Epithelial cell of prostate (primary cell): Measurements from ENCODE around the gene CGB1.
"Not testable (repeated sequence)": the region's sequence is repeated elsewhere in the genome, so short reads cannot be mapped to it uniquely, and the experiment has no call there.

Source experiments
- DNase-seq: peaks from one replicate; pipeline ENCODE4 v3.0.0-alpha.2; 2011; ENCODE audit warnings: low read depth, low spot score
- H3K27ac ChIP-seq: fragments of 450-650 bp; 2 replicates; pipeline ENCODE4 v1.5.1; 2017; ENCODE audit warnings: mild to moderate bottlenecking

Gene CGB1

DNA sequence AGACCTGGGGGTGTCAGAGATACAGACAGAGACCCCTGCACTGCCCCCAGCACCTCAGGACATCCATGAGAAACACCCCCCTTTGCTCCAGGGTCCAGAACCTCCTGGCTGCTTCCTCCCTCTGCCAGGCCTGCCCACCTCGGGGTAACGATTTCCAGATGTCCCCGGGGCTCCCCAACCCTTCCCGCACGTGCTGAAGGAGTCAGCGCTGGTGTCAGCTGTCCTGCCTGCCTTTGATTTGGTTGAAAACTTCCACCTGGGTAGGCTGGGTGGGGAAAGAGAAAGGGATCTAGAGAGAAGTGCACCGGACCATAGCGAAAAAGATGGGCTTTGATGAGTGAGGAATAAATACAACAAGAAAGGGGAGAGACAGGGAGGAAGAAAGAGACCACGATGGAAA is 22.4 kb upstream of the CGB1 start:
- DNase-seq: no peak
- no peak overlapping the region for H3K27ac ChIP-seq

DNA sequence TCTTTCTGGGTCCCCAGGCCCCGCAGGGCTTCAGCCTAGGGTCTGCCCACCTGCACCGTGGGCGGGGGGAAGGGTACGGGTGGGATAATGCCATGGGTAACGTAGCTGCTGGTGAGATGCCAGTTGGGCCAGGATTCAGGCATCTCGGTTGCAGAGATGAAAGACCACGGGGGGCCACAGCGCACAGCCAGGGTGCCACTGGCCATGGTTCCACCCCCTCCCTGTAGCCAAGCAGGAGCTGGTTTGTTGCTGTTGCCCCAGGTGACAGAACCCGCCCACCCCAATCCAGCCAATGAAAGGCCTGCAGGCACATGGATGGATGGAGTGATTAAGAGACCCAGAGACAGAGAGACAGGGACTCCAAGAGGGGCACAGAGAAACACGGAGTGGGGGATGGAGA is 21.9 kb upstream of the CGB1 start:
- H3K27ac ChIP-seq: no peak overlapping the region
- DNase-seq: no peak

DNA sequence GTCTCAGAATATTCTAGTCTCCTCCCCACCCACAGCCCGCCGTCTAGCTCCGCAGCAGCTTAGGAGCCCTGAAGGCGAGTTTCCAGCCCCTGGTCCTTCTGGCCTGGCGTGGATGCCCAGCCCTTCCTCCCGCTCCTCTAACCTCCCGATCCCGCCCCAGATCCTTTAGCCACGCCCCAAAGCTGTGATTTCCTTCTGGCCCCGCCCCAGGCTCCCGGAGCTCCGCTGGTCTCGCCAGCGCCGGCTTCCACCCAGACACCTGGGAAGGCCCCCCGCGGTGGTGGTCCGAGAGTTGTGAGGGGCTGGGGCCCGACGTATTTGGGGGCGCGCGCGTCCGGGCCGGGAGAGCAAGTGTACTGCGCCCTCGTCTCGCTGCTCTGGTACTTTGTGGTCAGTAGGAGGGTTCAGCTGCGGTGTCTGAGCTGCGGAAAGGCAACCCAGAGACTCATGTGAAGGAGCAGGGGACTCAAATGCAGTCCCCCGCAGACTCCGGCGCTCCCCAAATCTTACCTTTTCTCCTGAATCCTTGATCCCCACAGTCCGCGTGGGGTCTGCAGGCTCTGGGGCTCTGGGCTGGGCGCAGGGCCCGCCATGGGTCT is 21.0 kb upstream of the CGB1 start, which contains the start of gene CGB7:
CGB7 (minus strand) TSS at position 114 of the 599 bp plus-strand sequence. CDS start 2,374 bp downstream, outside the sequence.
- peak within 1 kb of the TSS; percentile 43 for H3K27ac ChIP-seq
- DNase-seq: no peak

DNA sequence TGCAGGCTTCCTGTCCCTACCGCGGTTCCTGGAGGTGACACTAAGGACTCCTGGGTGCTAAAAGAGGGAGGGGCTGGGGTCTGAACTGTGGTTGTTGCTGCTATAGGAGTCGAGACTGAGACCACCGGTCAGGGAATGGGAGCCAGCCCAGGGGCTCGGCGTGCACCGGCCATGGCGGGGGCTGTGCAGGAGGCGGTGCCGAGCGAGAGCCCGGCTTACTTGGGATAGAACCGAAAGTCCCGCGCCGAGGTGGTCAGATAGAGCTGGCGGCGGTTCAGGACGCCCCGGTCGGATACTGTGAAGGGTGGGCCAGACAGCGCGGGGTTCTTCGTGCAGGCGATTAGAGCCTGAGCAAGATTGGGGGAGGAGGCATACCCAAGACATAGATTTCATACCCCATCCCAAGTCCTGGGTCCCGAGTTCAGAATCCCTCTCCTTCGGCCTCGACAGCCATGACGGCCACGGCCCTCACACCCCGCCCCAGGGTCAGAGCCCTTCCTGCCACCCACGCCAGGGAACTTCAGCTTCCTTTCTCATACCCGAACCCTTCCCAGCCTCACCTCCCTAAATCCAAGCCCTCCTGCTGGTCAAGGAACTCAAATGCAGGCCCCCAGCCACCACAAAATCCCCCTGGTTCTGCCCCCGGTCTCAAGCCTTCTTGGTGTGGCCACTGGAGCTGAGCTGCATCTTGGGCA is 20.4 kb upstream of the CGB1 start:
- DNase-seq: not testable (repeated sequence)
- H3K27ac ChIP-seq: peak overlapping the region; percentile 43

DNA sequence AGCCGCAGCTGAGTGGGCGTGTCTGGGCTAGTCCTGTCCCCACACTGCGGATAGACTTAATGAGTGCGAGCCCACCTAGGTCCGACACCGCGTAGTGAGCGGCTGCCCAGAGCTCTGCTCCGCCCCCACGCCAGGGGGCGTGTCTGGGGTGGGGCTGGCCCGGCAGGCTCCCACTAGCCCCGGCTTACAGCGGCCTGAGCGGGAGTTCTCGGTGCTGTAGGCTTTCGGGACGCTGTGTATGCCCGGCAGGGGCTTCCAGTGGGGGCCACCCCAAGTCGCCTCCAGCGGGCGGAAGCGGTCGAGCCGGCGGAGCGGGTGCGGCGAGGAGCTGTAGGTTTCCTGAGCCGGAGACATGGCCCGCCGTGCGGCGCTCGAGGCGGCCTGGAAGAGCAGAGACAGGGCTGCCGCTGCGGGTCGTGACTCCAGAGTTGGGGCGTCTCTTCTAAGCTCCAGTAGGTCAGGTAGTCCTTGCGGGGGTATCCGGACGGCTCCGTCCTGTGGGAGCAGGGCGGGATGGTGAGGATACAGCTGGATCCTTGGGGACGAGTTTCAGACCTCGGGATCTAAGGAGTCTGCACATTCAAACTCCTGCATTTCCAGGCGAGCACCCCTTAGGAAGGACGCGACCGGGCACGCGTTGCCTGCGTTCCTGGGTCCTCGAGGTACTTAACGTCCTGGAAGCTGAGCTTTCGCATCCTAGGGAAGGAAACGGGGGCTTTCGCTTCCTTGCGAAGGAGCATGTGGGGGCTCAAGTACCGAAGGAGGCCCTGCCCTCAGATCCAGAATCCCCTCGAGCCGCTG is 19.6 kb upstream of the CGB1 start:
- H3K27ac ChIP-seq: peak overlapping the region; percentile 43
- DNase-seq: no peak

DNA sequence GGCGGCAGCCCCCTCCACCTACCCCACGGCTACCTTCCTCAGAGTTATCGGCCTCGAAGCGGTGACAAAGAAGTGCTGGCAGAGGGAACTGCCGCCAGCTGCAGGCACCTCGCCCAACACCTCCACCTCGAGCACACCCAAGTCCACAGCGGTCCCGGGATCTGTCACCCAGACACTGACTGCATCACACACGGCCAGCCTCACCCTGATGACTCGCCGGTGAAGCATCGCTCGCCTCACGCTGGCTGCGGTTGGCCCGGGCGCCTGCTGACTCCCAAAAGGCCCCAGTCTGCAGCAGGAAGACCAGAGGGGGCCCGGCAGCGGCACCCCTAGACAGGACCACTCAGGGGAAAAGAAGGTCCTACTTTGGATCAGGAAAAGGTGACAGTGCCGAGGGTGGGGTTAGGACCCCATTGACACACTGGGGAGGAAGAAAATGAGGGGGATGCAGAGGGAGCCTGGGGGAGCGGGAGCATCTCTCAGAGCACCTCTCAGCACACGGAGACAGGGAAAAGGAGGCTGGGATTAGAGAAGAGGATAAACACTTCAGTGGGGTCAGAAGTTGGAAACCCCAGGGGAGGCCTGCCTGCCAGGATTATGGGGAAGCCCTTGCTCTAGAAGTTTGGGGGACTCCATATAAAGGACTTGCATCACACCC is 13.8 kb upstream of the CGB1 start:
- not testable (repeated sequence) for H3K27ac ChIP-seq
- peak; percentile 55 for DNase-seq

DNA sequence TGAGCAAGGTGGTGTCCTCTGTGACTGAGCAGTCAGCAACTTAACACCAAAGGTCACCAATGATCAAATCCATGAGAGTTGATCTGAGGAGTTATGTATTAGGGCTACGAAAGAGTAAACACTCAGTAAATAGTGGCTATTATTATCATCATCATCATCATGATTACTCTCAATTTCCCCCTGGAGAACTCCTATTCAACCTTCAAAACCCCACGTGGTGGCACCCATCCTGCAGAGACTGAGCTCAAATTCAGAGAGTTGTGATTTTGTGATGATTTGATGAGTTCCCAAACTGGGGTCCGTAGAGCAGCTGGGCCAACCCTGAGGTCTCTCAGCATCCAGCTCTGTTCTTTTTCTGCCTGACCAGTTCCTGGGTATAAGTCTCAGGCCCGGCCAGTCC is 13.1 kb upstream of the CGB1 start:
- not testable (repeated sequence) for H3K27ac ChIP-seq, DNase-seq

DNA sequence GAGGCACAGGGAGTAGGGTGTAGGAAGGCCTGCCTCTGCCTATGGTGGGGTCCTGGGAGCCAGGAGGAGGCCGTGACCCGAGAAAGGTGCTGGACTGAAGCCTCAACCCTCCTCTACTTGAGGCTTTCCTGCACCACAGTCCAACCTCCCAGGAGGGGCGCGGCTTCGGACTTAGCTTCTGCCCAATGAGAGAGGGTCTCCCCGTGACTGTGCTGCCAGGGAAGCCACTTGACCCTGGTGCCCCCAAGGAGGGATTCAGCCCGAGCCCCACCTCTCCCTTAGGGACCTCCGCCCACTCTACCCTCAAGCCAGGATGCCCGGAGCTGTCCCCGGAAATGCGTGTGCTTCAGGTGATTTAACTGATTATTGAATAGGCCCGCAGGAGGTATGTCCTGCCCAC is 12.3 kb upstream of the CGB1 start, which contains the start of gene CGB8:
CGB8 (minus strand) TSS at position 101 of the 400 bp plus-strand sequence. CDS start 372 bp downstream, outside the sequence.
- DNase-seq: not testable (repeated sequence)

DNA sequence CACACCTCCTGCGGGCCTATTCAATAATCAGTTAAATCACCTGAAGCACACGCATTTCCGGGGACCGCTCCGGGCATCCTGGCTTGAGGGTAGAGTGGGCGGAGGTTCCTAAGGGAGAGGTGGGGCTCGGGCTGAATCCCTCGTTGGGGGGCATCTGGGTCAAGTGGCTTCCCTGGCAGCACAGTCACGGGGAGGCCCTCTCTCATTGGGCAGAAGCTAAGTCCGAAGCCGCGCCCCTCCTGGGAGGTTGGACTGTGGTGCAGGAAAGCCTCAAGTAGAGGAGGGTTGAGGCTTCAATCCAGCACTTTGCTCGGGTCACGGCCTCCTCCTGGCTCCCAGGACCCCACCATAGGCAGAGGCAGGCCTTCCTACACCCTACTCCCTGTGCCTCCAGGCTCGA is 6.9 kb upstream of the CGB1 start, which contains the start of gene CGB5:
CGB5 (plus strand) TSS at position 301 of the 400 bp plus-strand sequence. CDS start 362 bp downstream, outside the sequence.
- DNase-seq, H3K27ac ChIP-seq: not testable (repeated sequence)

More for the DNA sequence above, 12.3 kb upstream of the CGB1 start, which contains the start of gene CGB8:
- not testable (repeated sequence) for H3K27ac ChIP-seq

DNA sequence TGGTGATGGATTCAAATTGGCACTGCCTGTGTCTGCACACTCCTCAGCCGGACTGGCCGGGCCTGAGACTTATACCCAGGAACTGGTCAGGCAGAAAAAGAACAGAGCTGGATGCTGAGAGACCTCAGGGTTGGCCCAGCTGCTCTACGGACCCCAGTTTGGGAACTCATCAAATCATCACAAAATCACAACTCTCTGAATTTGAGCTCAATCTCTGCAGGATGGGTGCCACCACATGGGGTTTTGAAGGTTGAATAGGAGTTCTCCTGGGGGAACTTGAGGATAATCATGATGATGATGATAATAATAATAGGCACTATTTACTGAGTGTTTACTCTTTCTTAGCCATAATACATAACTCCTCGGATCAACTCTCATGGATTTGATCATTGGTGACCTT is 6.0 kb upstream of the CGB1 start:
- not testable (repeated sequence) for H3K27ac ChIP-seq, DNase-seq

DNA sequence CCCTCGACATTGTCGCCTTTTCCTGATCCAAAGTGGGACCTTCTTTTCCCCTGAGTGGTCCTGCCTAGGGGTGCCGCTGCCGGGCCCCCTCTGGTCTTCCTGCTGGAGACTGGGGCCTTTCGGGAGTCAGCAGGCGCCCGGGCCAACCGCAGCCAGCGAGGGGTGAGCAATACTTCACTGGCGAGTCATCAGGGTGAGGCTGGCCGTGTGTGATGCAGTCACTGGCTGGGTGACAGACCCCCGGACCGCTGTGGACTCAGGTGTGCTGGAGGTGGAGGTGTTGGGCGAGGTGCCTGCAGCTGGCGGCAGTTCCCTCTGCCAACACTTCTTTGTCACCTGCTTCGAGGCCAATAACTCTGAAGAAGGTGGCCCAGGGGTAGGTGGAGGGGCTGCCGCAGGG is 5.5 kb upstream of the CGB1 start:
- DNase-seq: no peak

DNA sequence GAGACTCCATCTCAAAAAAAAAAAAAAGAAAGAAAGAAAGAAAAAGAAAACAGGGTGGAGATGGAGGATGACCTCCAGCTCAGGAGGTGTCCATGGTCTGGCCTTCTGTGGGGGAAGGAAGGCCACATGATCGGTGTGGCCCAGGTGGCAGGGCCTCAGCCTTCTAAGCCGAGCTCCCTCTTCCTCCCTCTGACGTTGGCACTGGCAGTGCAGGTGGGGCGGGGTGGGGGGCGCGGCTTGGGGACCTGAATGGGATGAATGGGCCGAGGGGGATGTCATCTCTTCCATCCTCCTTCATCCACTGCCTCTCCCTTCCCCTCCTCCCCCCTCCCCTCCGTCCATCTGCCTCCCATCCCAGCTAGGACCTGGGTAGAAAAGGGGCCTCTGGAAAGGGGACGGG is 3.0 kb upstream of the CGB1 start:
- DNase-seq, H3K27ac ChIP-seq: not testable (repeated sequence)

More for the DNA sequence above, 5.5 kb upstream of the CGB1 start:
- H3K27ac ChIP-seq: no peak overlapping the region

DNA sequence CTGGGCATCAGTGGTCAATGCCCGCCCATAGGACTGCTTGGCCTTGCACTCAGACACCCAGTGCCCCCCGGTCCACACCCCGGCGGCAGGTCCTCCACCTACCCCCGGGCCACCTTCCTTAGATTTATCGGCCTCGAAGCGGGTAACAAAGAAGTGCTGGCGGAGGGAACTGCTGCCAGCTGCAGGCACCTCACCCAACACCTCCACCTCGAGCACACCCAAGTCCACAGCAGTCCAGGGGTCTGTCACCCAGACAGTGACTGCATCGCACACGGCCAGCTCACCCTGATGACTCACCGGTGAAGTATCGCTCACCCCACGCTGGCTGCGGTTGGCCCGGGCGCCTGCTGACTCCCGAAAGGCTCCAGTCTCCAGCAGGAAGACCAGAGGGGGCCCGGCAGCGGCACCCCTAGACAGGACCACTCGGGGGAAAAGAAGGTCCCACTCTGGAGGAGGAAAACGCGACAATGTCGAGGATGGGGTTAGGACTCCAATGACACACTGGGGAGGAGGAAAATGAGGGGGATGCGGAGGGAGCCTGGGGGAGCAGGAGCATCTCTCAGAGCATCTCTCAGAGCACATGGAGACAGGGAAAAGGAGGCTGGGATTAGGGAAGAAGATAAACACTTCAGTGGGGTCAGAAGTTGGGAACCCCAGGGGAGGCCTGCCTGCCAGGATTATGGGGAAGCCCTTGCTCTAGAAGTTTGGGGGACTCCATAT is 2.0 kb upstream of the CGB1 start:
- DNase-seq, H3K27ac ChIP-seq: not testable (repeated sequence)

DNA sequence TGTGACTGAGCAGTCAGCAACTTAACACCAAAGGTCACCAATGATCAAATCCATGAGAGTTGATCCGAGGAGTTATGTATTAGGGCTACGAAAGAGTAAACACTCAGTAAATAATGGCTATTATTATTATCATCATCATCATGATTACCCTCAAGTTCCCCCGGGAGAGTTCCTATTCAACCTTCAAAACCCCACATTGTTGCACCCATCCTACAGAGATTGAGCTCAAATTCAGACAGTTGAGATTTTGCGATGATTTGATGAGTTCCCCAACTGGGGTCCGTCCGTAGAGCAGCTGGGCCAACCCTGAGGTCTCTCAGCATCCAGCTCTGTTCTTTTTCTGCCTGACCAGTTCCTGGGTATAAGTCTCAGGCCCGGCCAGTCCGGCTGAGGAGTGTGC is 1.4 kb upstream of the CGB1 start:
- DNase-seq, H3K27ac ChIP-seq: not testable (repeated sequence)

DNA sequence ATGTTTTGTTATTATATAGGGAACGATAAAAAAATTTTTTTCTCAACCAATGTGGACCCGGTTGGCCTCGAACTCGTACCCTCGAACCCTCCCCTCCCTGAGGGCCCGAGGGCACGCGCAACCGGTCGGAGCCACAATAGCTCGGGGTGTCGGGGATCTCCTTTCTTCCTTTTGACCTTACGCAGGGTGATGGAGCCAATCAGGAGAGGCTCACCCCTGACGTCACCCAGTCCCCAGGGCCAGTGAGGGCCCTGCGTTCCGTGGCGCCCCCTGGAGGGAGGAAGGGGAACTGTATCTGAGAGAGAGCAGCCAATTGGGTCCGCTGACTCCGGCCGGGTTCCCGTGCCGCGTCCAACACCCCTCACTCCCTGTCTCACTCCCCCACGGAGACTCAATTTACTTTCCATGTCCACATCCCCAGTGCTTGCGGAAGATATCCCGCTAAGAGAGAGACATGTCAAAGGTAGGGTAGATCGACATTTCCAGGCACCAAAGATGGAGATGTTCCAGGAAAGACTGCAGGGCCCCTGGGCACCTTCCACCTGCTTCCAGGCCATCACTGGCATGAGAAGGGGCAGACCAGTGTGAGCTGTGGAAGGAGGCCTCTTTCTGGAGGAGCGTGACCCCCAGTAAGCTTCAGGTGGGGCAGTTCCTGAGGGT is 4.9 kb downstream of the CGB1 start, which contains the start of gene CGB2:
CGB2 (plus strand) TSS at position 249 of the 660 bp plus-strand sequence; CDS start at position 455, 206 bp downstream.
- not testable (repeated sequence) for DNase-seq, H3K27ac ChIP-seq

DNA sequence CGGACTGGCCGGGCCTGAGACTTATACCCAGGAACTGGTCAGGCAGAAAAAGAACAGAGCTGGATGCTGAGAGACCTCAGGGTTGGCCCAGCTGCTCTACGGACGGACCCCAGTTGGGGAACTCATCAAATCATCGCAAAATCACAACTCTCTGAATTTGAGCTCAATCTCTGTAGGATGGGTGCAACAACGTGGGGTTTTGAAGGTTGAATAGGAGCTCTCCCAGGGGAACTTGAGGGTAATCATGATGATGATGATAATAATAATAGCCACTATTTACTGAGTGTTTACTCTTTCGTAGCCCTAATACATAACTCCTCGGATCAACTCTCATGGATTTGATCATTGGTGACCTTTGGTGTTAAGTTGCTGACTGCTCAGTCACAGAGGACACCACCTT is 6.4 kb downstream of the CGB1 start:
- not testable (repeated sequence) for DNase-seq, H3K27ac ChIP-seq

DNA sequence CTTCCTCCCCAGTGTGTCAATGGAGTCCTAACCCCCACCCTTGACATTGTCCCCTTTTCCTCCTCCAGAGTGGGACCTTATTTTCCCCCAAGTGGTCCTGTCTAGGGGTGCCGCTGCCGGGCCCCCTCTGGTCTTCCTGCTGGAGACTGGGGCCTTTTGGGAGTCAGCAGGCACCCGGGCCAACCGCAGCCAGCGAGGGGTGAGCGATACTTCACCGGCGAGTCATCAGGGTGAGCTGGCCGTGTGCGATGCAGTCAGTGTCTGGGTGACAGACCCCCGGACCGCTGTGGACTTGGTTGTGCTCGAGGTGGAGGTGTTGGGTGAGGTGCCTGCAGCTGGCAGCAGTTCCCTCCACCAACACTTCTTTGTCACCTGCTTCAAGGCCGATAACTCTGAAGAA is 6.9 kb downstream of the CGB1 start:
- not testable (repeated sequence) for H3K27ac ChIP-seq

DNA sequence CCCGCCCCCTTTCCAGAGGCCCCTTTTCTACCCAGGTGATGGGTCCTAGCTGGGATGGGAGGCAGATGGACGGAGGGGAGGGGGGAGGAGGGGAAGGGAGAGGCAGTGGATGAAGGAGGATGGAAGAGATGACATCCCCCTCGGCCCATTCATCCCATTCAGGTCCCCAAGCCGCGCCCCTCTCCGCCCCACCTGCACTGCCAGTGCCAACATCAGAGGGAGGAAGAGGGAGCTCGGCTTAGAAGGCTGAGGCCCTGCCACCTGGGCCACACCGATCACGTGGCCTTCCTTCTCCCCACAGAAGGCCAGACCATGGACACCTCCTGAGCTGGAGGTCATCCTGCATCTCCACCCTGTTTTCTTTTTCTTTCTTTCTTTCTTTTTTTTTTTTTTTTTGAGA is 8.0 kb downstream of the CGB1 start:
- H3K27ac ChIP-seq, DNase-seq: not testable (repeated sequence)

More for the DNA sequence above, 6.9 kb downstream of the CGB1 start:
- not testable (repeated sequence) for DNase-seq

DNA sequence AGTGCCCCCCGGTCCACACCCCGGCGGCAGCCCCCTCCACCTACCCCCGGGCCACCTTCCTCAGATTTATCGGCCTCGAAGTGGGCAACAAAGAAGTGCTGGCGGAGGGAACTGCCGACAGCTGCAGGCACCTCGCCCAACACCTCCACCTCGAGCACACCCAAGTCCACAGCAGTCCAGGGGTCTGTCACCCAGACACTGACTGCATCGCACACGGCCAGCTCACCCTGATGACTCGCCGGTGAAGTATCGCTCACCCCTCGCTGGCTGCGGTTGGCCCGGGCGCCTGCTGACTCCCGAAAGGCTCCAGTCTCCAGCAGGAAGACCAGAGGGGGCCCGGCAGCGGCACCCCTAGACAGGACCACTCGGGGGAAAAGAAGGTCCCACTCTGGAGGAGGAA is 11.1 kb downstream of the CGB1 start:
- not testable (repeated sequence) for H3K27ac ChIP-seq, DNase-seq
